OCI-LY3 (cell line): Measurements from ENCODE around the gene PLEKHB2.

Experiments used
- EZH2phosphoT487 ChIP-seq: fragments of 200-600 bp; shearing (Covaris generic); IDR thresholded peaks from 2 replicates; pipeline ENCODE4 v1.6.1; 2018; ENCODE audit warnings: antibody characterized with exemption, mixed run types, low read depth
- TF ChIP-seq, protein P1 (sequence below): fragments of 200-600, 300-600 bp; sonication (generic); IDR thresholded peaks from 2 replicates; pipeline ENCODE4 v1.5.1; 2014; ENCODE audit warnings: antibody characterized with exemption, low read length, low read depth

DNA sequence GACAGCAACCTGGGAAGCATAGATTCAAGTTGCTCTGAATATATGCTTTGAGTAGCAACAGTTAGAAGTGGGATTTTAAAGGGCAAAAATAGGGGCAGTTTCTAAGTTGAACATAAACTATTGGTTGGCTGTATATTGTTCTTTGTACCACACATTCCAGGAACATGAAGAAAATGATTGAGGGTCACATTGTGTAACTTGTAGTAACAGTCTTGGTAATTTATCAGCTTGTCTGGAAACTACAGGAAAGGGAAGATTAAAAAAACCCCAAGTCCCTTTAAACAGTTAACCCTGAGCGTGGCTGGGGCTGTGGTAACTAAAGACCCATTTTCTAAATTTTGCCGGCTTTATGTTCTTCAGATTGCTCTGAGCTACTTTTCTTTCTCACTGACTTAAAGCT, 7.4 kb downstream of the PLEKHB2 start:
- TF ChIP-seq, protein P1, sequence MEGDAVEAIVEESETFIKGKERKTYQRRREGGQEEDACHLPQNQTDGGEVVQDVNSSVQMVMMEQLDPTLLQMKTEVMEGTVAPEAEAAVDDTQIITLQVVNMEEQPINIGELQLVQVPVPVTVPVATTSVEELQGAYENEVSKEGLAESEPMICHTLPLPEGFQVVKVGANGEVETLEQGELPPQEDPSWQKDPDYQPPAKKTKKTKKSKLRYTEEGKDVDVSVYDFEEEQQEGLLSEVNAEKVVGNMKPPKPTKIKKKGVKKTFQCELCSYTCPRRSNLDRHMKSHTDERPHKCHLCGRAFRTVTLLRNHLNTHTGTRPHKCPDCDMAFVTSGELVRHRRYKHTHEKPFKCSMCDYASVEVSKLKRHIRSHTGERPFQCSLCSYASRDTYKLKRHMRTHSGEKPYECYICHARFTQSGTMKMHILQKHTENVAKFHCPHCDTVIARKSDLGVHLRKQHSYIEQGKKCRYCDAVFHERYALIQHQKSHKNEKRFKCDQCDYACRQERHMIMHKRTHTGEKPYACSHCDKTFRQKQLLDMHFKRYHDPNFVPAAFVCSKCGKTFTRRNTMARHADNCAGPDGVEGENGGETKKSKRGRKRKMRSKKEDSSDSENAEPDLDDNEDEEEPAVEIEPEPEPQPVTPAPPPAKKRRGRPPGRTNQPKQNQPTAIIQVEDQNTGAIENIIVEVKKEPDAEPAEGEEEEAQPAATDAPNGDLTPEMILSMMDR = no peak
- no peak for TF ChIP-seq EZH2phosphoT487
